Measurements from ENCODE around the gene G6PC2. TPM values are rescaled to one million over a fixed set of nuclear protein-coding genes. Genes with fewer than 3 reads are reported as not detected.
"Not testable (repeated sequence)": the region's sequence is repeated elsewhere in the genome, so short reads cannot be mapped to it uniquely, and the experiment has no call there.

G6PC2 gene
- total RNA-seq, 6 experiments from 2014 or later = not detected

- H3K36me3 ChIP-seq = no peaks in the 10 kb centered on the region
- no peak overlapping the region for H3K4me3 ChIP-seq
- peaks cover 0 to 5% (median 0%) of the 10 kb centered on the region in 4 donors for H3K4me1 ChIP-seq
- WGBS (ENCODE audit: insufficient coverage, low coverage, low lambda C conversion rate, missing lambda C conversion rate) = 98% methylated on average over 5 of the region's 5 CpGs
- no peaks in the 10 kb centered on the region for H3K9me3 ChIP-seq
- TF ChIP-seq POLR2A (IDR thresholded peaks at IDR 0.05) (no peak), CTCF (IDR thresholded peaks at IDR 0.05) (no peak)
- no peak overlapping the region for H3K27ac ChIP-seq
- ATAC-seq (no peak), DNase-seq (no peak)
- intact Hi-C loops (cut with DNase I) = no loop called here
- H3K27me3 ChIP-seq = no peaks in the 10 kb centered on the region
Observed at GRCh38 chr2:168854651-168855050, 46.4 kb upstream of the G6PC2 start.

- H3K27ac ChIP-seq = no peak overlapping the region
- no peaks in the 10 kb centered on the region for H3K4me1 ChIP-seq
- no peak overlapping the region for H3K4me3 ChIP-seq
- no peak for DNase-seq
- TF ChIP-seq POLR2A (IDR thresholded peaks at IDR 0.05) (no peak), CTCF (IDR thresholded peaks at IDR 0.05) (no peak)
- ATAC-seq = no peak
- H3K9me3 ChIP-seq = no peaks in the 10 kb centered on the region
- 100% methylated on average over 3 of the region's 3 CpGs for WGBS (ENCODE audit: insufficient coverage, low coverage, low lambda C conversion rate, missing lambda C conversion rate)
- intact Hi-C loops (cut with DNase I) = no loop called here
- no peaks in the 10 kb centered on the region for H3K27me3 ChIP-seq
- H3K36me3 ChIP-seq = peaks cover 0 to 2% (median 0%) of the 10 kb centered on the region in 4 donors
Observed at GRCh38 chr2:168855601-168856000, 45.5 kb upstream of the G6PC2 start.

- Histone ChIP-seq H3K36me3 (peaks cover 0 to 3% (median 0%) of the 10 kb centered on the region in 4 donors), H3K4me3 (no peak overlapping the region)
- 84% methylated on average over 2 of the region's 2 CpGs for WGBS (ENCODE audit: insufficient coverage, low coverage, low lambda C conversion rate, missing lambda C conversion rate)
Observed at GRCh38 chr2:168858146-168858545, 42.9 kb upstream of the G6PC2 start.

GRCh38 chr2:168867164-168867563 is 33.9 kb upstream of the G6PC2 start:
- H3K4me3 ChIP-seq; DNase-seq; H3K27ac ChIP-seq; ATAC-seq; H3K4me1 ChIP-seq; H3K36me3 ChIP-seq; intact Hi-C loops (cut with DNase I); H3K9me3 ChIP-seq; H3K27me3 ChIP-seq: not testable (repeated sequence)
- 100% methylated on average over 1 of the region's 1 CpG for WGBS (ENCODE audit: insufficient coverage, low coverage, low lambda C conversion rate, missing lambda C conversion rate)

More at GRCh38 chr2:168858146-168858545, 42.9 kb upstream of the G6PC2 start:
- intact Hi-C loops (cut with DNase I) = no loop called here
- TF ChIP-seq CTCF (IDR thresholded peaks at IDR 0.05) = no peak
- Histone ChIP-seq H3K27ac (no peak overlapping the region), H3K9me3 (no peaks in the 10 kb centered on the region), H3K27me3 (no peaks in the 10 kb centered on the region), H3K4me1 (no peaks in the 10 kb centered on the region)
- ATAC-seq = no peak
- DNase-seq = no peak

GRCh38 chr2:168870369-168870768 is 30.7 kb upstream of the G6PC2 start:
- H3K27me3 ChIP-seq; H3K9me3 ChIP-seq; intact Hi-C loops (cut with DNase I); H3K4me3 ChIP-seq; ATAC-seq; H3K27ac ChIP-seq; H3K36me3 ChIP-seq; DNase-seq; H3K4me1 ChIP-seq: not testable (repeated sequence)
- 100% methylated on average over 1 of the region's 1 CpG for WGBS (ENCODE audit: insufficient coverage, low coverage, low lambda C conversion rate, missing lambda C conversion rate)

- H3K4me3 ChIP-seq; H3K27me3 ChIP-seq; H3K27ac ChIP-seq; intact Hi-C loops (cut with DNase I); ATAC-seq; H3K36me3 ChIP-seq; H3K4me1 ChIP-seq; H3K9me3 ChIP-seq; DNase-seq: not testable (repeated sequence)
- 94% methylated on average over 3 of the region's 4 CpGs for WGBS (ENCODE audit: insufficient coverage, low coverage, low lambda C conversion rate, missing lambda C conversion rate)
Observed at GRCh38 chr2:168870824-168871223, 30.3 kb upstream of the G6PC2 start.

Measured in right lobe of liver (tissue), 6 donors.